ENCODE data around the gene CAPN1. TPM values are rescaled to one million over a fixed set of nuclear protein-coding genes. Genes with fewer than 3 reads are reported as not detected.

The CAPN1 gene
- total and polyA plus RNA-seq, 2 donors from 2014 or later, result 92.5 to 328 TPM

DNA sequence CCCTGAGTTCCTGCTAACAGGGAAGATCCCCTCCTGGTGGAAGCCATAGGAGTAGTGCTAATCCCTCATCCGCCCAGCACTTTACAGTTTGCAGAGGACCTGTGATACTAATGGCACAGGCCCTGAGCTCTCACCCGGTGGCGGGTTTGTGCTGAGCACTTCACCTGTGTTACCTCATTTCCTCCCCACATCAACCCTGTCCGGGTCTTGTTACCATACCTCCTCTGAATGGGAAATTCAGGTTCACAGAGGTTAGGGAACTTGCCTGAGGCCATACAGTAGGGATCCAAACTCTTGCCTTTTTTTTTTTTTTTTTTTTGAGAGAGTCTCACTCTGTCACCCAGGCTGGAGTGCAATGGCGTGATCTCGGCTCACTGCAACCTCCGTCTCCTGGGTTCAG is 25.2 kb downstream of the CAPN1 start:
- Histone ChIP-seq H3K9me3 (ENCODE audit: control insufficient read depth in 2 of 3, insufficient read depth in 1 of 3, low read length in 3 of 3) (no peaks in the 10 kb centered on the region), H3K36me3 (ENCODE audit: control insufficient read depth in 2 of 3, insufficient read depth in 3 of 3, low read length in 3 of 3) (peaks cover 0 to 45% (median 23%) of the 10 kb centered on the region in 3 donors), H3K27ac (ENCODE audit: low read depth in 2 of 2, low read length in 2 of 2) (no peak overlapping the region), H3K4me1 (ENCODE audit: control insufficient read depth in 2 of 3, insufficient read depth in 2 of 3, low read depth in 1 of 3, low read length in 3 of 3) (no peaks in the 10 kb centered on the region), H3K9ac (ENCODE audit: low read length in 3 of 3) (no peak overlapping the region), H3K4me3 (ENCODE audit: low read length in 3 of 3) (no peak overlapping the region), H3K27me3 (ENCODE audit: control insufficient read depth, insufficient read depth, low read length) (no peaks in the 10 kb centered on the region)
- DNase-seq (no peak), FAIRE-seq (no peak)
- TF ChIP-seq, protein P1, sequence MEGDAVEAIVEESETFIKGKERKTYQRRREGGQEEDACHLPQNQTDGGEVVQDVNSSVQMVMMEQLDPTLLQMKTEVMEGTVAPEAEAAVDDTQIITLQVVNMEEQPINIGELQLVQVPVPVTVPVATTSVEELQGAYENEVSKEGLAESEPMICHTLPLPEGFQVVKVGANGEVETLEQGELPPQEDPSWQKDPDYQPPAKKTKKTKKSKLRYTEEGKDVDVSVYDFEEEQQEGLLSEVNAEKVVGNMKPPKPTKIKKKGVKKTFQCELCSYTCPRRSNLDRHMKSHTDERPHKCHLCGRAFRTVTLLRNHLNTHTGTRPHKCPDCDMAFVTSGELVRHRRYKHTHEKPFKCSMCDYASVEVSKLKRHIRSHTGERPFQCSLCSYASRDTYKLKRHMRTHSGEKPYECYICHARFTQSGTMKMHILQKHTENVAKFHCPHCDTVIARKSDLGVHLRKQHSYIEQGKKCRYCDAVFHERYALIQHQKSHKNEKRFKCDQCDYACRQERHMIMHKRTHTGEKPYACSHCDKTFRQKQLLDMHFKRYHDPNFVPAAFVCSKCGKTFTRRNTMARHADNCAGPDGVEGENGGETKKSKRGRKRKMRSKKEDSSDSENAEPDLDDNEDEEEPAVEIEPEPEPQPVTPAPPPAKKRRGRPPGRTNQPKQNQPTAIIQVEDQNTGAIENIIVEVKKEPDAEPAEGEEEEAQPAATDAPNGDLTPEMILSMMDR (IDR thresholded peaks at IDR 0.05; ENCODE audit: borderline replicate concordance, extremely low read depth, insufficient read depth), result no peak
- intact Hi-C loops (cut with DNase I), result no loop called here

DNA sequence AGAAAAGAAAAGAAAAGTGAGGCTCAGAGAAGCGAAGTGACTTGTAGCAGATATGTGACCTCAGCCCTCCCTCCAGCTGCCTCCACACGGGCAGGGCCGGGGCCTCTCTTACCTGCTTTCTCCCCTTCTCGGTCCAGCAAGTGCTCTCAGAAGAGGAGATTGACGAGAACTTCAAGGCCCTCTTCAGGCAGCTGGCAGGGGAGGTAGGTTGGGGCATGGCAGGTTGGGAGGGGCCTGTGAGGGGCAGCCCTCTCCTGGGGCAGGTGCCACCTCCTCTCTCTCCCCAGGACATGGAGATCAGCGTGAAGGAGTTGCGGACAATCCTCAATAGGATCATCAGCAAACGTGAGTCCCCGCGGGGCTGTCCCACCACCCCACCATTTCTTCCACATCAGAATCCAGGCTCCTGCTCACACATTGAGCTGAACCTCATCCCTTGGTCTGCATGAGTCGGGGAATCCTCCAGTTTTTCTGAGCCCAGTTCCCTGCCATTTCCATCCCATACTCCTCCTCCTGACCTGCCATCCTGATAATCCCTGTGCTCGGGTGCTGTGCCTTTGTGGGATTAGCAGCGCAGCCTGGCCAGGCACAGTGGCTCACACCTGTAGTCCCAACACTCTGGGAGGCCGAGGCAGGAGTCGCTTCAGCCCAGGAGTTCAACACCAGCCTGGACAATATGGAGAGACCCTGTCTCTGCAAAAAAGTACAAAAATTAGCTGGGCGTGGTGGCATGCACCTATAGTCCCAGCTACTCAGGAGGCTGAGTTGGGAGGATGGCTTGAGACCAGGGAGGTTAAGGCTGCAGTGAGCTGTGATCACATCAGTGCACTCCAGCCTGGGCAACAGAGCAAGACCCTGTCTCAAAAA is 26.4 kb downstream of the CAPN1 start:
- peak in 1 of 5 donors; percentile 18 for DNase-seq
- H3K36me3 ChIP-seq (ENCODE audit: control insufficient read depth in 2 of 3, insufficient read depth in 3 of 3, low read length in 3 of 3), result peaks cover 0 to 45% (median 23%) of the 10 kb centered on the region in 3 donors
- H3K9ac ChIP-seq (ENCODE audit: low read length in 3 of 3), result no peak overlapping the region
- no peak overlapping the region for H3K27ac ChIP-seq (ENCODE audit: low read depth in 2 of 2, low read length in 2 of 2)
- intact Hi-C loops (cut with DNase I), result no loop called here
- TF ChIP-seq, protein P1 (IDR thresholded peaks at IDR 0.05; ENCODE audit: borderline replicate concordance, extremely low read depth, insufficient read depth), result no peak
- H3K27me3 ChIP-seq (ENCODE audit: control insufficient read depth, insufficient read depth, low read length), result no peaks in the 10 kb centered on the region
- FAIRE-seq, result no peak
- H3K4me1 ChIP-seq (ENCODE audit: control insufficient read depth in 2 of 3, insufficient read depth in 2 of 3, low read depth in 1 of 3, low read length in 3 of 3), result no peaks in the 10 kb centered on the region
- H3K4me3 ChIP-seq (ENCODE audit: low read length in 3 of 3), result no peak overlapping the region
- no peaks in the 10 kb centered on the region for H3K9me3 ChIP-seq (ENCODE audit: control insufficient read depth in 2 of 3, insufficient read depth in 1 of 3, low read length in 3 of 3)

DNA sequence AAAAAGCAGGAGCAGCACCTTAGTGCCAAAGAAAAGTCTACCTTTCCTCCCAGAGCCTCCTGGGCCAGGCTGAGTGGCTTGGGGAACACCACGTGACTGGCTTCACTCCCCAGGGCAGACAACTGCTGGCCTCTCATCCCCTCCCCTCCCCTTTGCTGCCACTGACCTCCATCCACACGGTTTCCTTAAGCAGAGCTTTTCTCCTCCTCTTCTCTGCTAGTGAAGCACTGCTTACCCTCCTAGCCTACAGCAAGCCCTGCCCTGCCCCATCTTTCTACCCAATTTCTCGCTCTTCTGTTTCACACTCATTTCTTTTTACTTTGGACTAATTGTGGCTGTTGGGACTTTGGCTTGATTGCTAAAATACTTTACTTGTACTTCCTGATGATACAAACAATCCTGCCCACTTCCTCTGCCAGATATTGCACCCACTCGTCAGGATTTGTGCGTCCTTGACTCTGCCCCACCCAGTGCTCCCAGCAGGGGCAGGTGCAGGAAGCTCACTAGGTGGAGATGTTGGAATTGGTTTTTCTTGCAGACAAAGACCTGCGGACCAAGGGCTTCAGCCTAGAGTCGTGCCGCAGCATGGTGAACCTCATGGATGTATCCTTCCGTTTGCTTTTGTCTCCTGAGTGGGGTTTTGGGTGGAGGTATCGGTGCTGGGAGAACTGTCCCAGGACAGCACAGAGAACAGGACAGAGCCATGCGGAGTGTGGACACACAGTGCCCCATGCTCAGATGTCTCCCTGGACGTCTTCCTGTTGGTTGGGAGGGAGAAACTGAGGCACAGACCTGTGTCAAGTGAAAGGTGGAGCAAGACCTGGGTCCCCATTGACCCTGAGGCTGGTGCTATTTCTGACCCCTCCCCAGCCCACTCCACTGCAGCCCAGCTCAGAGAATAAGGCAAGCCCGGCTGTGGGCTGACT is 27.3 kb downstream of the CAPN1 start:
- DNase-seq (peak in 2 of 5 donors; percentile 8 to 17), FAIRE-seq (no peak)
- no peaks in the 10 kb centered on the region for H3K9me3 ChIP-seq (ENCODE audit: control insufficient read depth in 2 of 3, insufficient read depth in 1 of 3, low read length in 3 of 3)
- no peak overlapping the region for H3K4me3 ChIP-seq (ENCODE audit: low read length in 3 of 3)
- no peak overlapping the region for H3K27ac ChIP-seq (ENCODE audit: low read depth in 2 of 2, low read length in 2 of 2)
- H3K9ac ChIP-seq (ENCODE audit: low read length in 3 of 3), result no peak overlapping the region
- H3K4me1 ChIP-seq (ENCODE audit: control insufficient read depth in 2 of 3, insufficient read depth in 2 of 3, low read depth in 1 of 3, low read length in 3 of 3), result peaks cover 0 to 3% (median 0%) of the 10 kb centered on the region in 3 donors
- H3K27me3 ChIP-seq (ENCODE audit: control insufficient read depth, insufficient read depth, low read length), result no peaks in the 10 kb centered on the region
- intact Hi-C loops (cut with DNase I), result no loop called here
- H3K36me3 ChIP-seq (ENCODE audit: control insufficient read depth in 2 of 3, insufficient read depth in 3 of 3, low read length in 3 of 3), result peaks cover 0 to 45% (median 23%) of the 10 kb centered on the region in 3 donors
- TF ChIP-seq, protein P1 (IDR thresholded peaks at IDR 0.05; ENCODE audit: borderline replicate concordance, extremely low read depth, insufficient read depth), result no peak

Data from kidney (tissue), 14 donors.